Upper lobe of left lung (tissue), 4 donors: Measurements from ENCODE around the gene GOT1.

ENCODE experiments used
- POLR2A ChIP-seq, 4 donors: fragments of 450-650 bp; IDR thresholded peaks; one replicate each; pipeline ENCODE4 v1.5.1; 2016 to 2017; ENCODE audit warnings: antibody characterized with exemption in 4 of 4, mild to moderate bottlenecking in 2 of 4
- POLR2AphosphoS5 ChIP-seq, 2 donors: sonication (generic); formaldehyde crosslinking; IDR thresholded peaks; one replicate each; pipeline ENCODE4 v1.5.1; 2017; ENCODE audit warnings: antibody characterized with exemption in 2 of 2
- TF ChIP-seq, protein P1 (sequence below), 6 experiments: fragments of 450-650 bp in 4 of 6; fragments of 200-600 bp in 2 of 6; sonication (generic) in 2 of 6; IDR thresholded peaks; one replicate each; pipeline ENCODE4 v1.5.1; 2016 to 2019; ENCODE audit warnings: antibody characterized with exemption in 6 of 6

DNA sequence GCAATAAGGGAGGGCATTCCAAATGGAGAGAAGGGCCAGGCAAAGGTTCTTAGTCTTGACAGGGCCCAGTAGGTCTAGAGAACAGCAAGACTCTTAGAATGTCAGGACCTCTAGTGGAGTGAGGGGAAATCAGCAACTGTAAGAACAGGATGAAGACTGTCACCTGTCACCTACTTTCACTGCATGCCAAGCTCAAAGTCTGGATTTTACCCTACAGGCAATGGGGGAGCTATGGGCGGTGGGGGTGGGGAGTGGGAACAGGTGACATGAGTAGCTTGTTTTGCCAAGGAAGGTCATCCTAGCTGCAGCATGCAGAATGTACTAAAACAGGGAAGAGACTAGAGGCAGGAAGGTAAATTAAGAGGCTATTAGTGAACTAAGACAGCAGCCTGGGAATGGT lies 18.3 kb downstream of the GOT1 start:
- TF ChIP-seq POLR2A (IDR thresholded peaks at IDR 0.05) (no peak), POLR2AphosphoS5 (IDR thresholded peaks at IDR 0.05) (no peak)
- TF ChIP-seq, protein P1, sequence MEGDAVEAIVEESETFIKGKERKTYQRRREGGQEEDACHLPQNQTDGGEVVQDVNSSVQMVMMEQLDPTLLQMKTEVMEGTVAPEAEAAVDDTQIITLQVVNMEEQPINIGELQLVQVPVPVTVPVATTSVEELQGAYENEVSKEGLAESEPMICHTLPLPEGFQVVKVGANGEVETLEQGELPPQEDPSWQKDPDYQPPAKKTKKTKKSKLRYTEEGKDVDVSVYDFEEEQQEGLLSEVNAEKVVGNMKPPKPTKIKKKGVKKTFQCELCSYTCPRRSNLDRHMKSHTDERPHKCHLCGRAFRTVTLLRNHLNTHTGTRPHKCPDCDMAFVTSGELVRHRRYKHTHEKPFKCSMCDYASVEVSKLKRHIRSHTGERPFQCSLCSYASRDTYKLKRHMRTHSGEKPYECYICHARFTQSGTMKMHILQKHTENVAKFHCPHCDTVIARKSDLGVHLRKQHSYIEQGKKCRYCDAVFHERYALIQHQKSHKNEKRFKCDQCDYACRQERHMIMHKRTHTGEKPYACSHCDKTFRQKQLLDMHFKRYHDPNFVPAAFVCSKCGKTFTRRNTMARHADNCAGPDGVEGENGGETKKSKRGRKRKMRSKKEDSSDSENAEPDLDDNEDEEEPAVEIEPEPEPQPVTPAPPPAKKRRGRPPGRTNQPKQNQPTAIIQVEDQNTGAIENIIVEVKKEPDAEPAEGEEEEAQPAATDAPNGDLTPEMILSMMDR (IDR thresholded peaks at IDR 0.05), result no peak
